K562 (cell line): ENCODE measurements around the gene DYNLT2. TPM values are rescaled to one million over a fixed set of nuclear protein-coding genes. Genes with fewer than 3 reads are reported as not detected.

Experiments
- ATAC-seq: fragments of 200-7000 bp; cut with Tn5 transposase; 3 replicates; pipeline ENCODE4 v1.9.1; 2020; ENCODE audit warnings: moderate library complexity
- BruUV-seq: library from RNA; stranded (reverse); fragments of 400-500 nt; replicated peaks from 2 replicates; lab custom pipeline; 2021; lab: Mats Ljungman, UMichigan
- CTCF ChIA-PET: fragments of 300-600 bp; formaldehyde crosslinking; extraction: SDS; loops from one replicate; lab custom pipeline; 2021; ENCODE audit warnings: low intra/inter-chr PET ratio; lab: Yijun Ruan, JAX
- POLR2A ChIA-PET: fragments of 300-600, 350-650 bp; sonication (Branson Sonifier 250); formaldehyde crosslinking; extraction: SDS; loops from one replicate; lab custom pipeline; 2021; ENCODE audit warnings: antibody characterized with exemption, inconsistent platforms; lab: Yijun Ruan, JAX
- DNase-seq, 4 experiments: peaks; one replicate each; pipeline versions ENCODE4 v3.0.0 to v3.0.0-alpha.2; 2011 to 2018; ENCODE audit warnings: low spot score in 3 of 4, mixed read lengths in 3 of 4; ENCODE audit errors: extremely low read depth in 1 of 4
- FAIRE-seq: peaks from 2 replicates; lab custom pipeline; 2011; peaks lifted over from hg19 to GRCh38; lab: Jason Lieb, UNC
- H2AFZ ChIP-seq: 2 replicates; pipeline ENCODE4 v1.6.0; 2011; ENCODE audit warnings: low read depth, low read length, control low read depth, inconsistent platforms
- H3K27ac ChIP-seq: fragments of 200-600 bp; 3 replicates; pipeline ENCODE4 v1.8.0; 2011; ENCODE audit warnings: low read depth, mild to moderate bottlenecking, control low read depth, inconsistent platforms, low read length, moderate library complexity, mixed read lengths; ENCODE audit errors: extremely low read depth
- H3K27me3 ChIP-seq, 2 experiments: fragments of 300-600 bp in 1 of 2; 2 replicates in 1 of 2; 3 replicates in 1 of 2; pipeline versions ENCODE4 v1.6.0 to v1.8.0; 2011; ENCODE audit warnings: inconsistent platforms in 2 of 2, low read length in 2 of 2, mild to moderate bottlenecking in 1 of 2, mixed read lengths in 1 of 2, moderate library complexity in 1 of 2; ENCODE audit not compliant: control insufficient read depth in 2 of 2, insufficient read depth in 2 of 2
- H3K36me3 ChIP-seq: fragments of 300-600 bp; 3 replicates; pipeline ENCODE4 v1.8.0; 2011; ENCODE audit warnings: mild to moderate bottlenecking, low read length, inconsistent platforms; ENCODE audit not compliant: control insufficient read depth, insufficient read depth
- H3K4me1 ChIP-seq, 2 experiments: fragments of 200-600 bp in 1 of 2; replicated peaks in 1 of 2; 2 replicates in 1 of 2; 3 replicates in 1 of 2; pipeline versions ENCODE4 v1.5.1 to v1.8.0; 2011; ENCODE audit warnings: inconsistent platforms in 2 of 2, low read length in 2 of 2, mild to moderate bottlenecking in 1 of 2, mixed read lengths in 1 of 2, moderate library complexity in 1 of 2; ENCODE audit not compliant: control insufficient read depth in 2 of 2, insufficient read depth in 2 of 2
- H3K4me2 ChIP-seq: 2 replicates; pipeline ENCODE4 v1.6.1; 2011; ENCODE audit warnings: low read length, control low read depth, inconsistent platforms, mixed read lengths; ENCODE audit not compliant: insufficient read depth
- H3K4me3 ChIP-seq: fragments of 200-600 bp; sonication (generic), shearing (Covaris generic); 2 replicates; pipeline ENCODE4 v1.5.1; 2016; ENCODE audit warnings: control low read depth, inconsistent platforms
- H3K79me2 ChIP-seq: fragments of 200-600 bp; 3 replicates; pipeline ENCODE4 v1.8.0; 2011; ENCODE audit warnings: low read length, inconsistent platforms; ENCODE audit not compliant: control insufficient read depth, insufficient read depth
- H3K9ac ChIP-seq, 2 experiments: 2 replicates each; pipeline versions ENCODE4 v1.6.0 to v1.6.1; 2011; ENCODE audit warnings: low read depth in 2 of 2, low read length in 2 of 2, control low read depth in 1 of 2, inconsistent platforms in 1 of 2, mild to moderate bottlenecking in 1 of 2, mixed read lengths in 1 of 2; ENCODE audit not compliant: insufficient read depth in 1 of 2
- H3K9me1 ChIP-seq: one replicate; pipeline ENCODE4 v1.6.0; 2011; ENCODE audit warnings: inconsistent platforms, mild to moderate bottlenecking, low read length, moderate library complexity; ENCODE audit not compliant: control insufficient read depth, insufficient read depth
- H3K9me3 ChIP-seq: replicated peaks from 2 replicates; pipeline ENCODE4 v1.5.1; 2011; ENCODE audit warnings: low read depth, low read length, inconsistent platforms; ENCODE audit not compliant: control insufficient read depth, insufficient read depth
- H4K20me1 ChIP-seq: replicated peaks from 2 replicates; pipeline ENCODE4 v1.6.1; 2011; ENCODE audit warnings: low read length, inconsistent platforms, mixed read lengths; ENCODE audit not compliant: control insufficient read depth, insufficient read depth
- ADNP ChIP-seq: fragments of 200-800 bp; sonication (Bioruptor generic); IDR thresholded peaks from 2 replicates; pipeline ENCODE4 v1.6.1; 2016; ENCODE audit warnings: missing genetic modification characterization, missing compliant biosample characterization
- ASH1L ChIP-seq: fragments of 450-650 bp; IDR thresholded peaks from 2 replicates; pipeline ENCODE4 v1.6.1; 2018; ENCODE audit warnings: borderline replicate concordance, mild to moderate bottlenecking, low read depth; ENCODE audit not compliant: partially characterized antibody
- CCAR2 ChIP-seq: fragments of 200-400 bp; formaldehyde crosslinking; IDR thresholded peaks from 2 replicates; pipeline ENCODE4 v1.6.1; 2017; ENCODE audit warnings: mild to moderate bottlenecking, low read depth, low read length
- CTBP1 ChIP-seq: fragments of 450-650 bp; IDR thresholded peaks from 2 replicates; pipeline ENCODE4 v1.6.1; 2016; ENCODE audit warnings: borderline replicate concordance
- FOXK2 ChIP-seq, 2 experiments: fragments of 450-650 bp; IDR thresholded peaks in 1 of 2; conservative IDR thresholded peaks in 1 of 2; 2 replicates each; pipeline ENCODE4 v1.6.1; 2016; ENCODE audit warnings: low read depth in 2 of 2, mild to moderate bottlenecking in 1 of 2
- FOXM1 ChIP-seq, 2 experiments: fragments of 450-650 bp in 1 of 2; sonication (generic) in 1 of 2; formaldehyde crosslinking in 1 of 2; IDR thresholded peaks; 2 replicates each; pipeline versions ENCODE4 v1.6.1 to v1.9.0; 2017 to 2022; ENCODE audit warnings: low read depth in 2 of 2, mild to moderate bottlenecking in 2 of 2, missing genetic modification reagents in 1 of 2, moderate library complexity in 1 of 2
- PML ChIP-seq: IDR thresholded peaks from 2 replicates; pipeline ENCODE4 v1.6.1; 2012; ENCODE audit warnings: low read length, inconsistent platforms
- RHOXF2B ChIP-seq: fragments of 250-450 bp; sonication (Bioruptor Pico); conservative IDR thresholded peaks from 2 replicates; pipeline ENCODE4 v1.5.1; 2021
- ZNF212 ChIP-seq: fragments of 450-650 bp; formaldehyde crosslinking; IDR thresholded peaks from 2 replicates; pipeline ENCODE4 v1.4.0; 2020; ENCODE audit warnings: mild to moderate bottlenecking
- ZZZ3 ChIP-seq: fragments of 450-650 bp; IDR thresholded peaks from 2 replicates; pipeline ENCODE4 v1.6.1; 2016; ENCODE audit warnings: antibody characterized with exemption, mild to moderate bottlenecking, moderate library complexity
- WGBS: fragments of 100-300 bp; shearing (Covaris generic); methylation state at CpG from one replicate; pipeline ENCODE4 v1.1.6; 2016; ENCODE audit warnings: low coverage, mixed read lengths; ENCODE audit not compliant: insufficient coverage; ENCODE audit errors: missing lambda C conversion rate; 5-methylcytosine and 5-hydroxymethylcytosine counted together
- in situ Hi-C: fragments of 300-500 bp; cut with MboI; formaldehyde crosslinking; loops from 4 replicates; pipeline ENCODE4 v1.15.0; 2018; ENCODE audit warnings: inconsistent platforms, mixed read lengths
- intact Hi-C: fragments of 100-400 bp; cut with micrococcal nuclease; formaldehyde crosslinking; loops from 2 replicates; pipeline ENCODE4 v1.14.2; 2022
- polyA plus RNA-seq, 8 experiments: library from polyadenylated mRNA; depleted of rRNA in 4 of 8; stranded (reverse) in 5 of 8; unstranded in 3 of 8; fragments of >200 nt; fragmentation: Nextera tagmentation in 2 of 8; fragmentation: Illumina TruSeq in 1 of 8; extraction: Ambion mirVana in 2 of 8; extraction: Trizol in 1 of 8; gene quantifications; 2 replicates each; pipeline versions ENCODE4 v1.2.1 to v1.2.3, GENCODE V29; 2011 to 2014; ENCODE audit warnings: inconsistent platforms in 1 of 8, missing spikeins in 1 of 8
- total RNA-seq, 7 experiments: library from RNA; depleted of rRNA in 6 of 7; stranded (reverse); fragments of >200 nt in 6 of 7; fragmentation: Illumina TruSeq in 2 of 7; extraction: Trizol in 2 of 7; gene quantifications; 2 replicates each; pipeline versions ENCODE4 v1.2.1 to v1.2.3, GENCODE V29; 2011 to 2021; ENCODE audit warnings: low replicate concordance in 1 of 7
- TF ChIP-seq, protein P1 (sequence below): fragments of 450-650 bp; IDR thresholded peaks from 2 replicates; pipeline ENCODE4 v1.6.1; 2017; ENCODE audit warnings: mild to moderate bottlenecking, moderate library complexity

Gene DYNLT2
- total and polyA plus RNA-seq, 9 of the 15 experiments (the other 6 are each of a cell fraction or from before 2014, with no cell fraction given) = 2.0 to 12.8 (median 6.3) TPM

DNA sequence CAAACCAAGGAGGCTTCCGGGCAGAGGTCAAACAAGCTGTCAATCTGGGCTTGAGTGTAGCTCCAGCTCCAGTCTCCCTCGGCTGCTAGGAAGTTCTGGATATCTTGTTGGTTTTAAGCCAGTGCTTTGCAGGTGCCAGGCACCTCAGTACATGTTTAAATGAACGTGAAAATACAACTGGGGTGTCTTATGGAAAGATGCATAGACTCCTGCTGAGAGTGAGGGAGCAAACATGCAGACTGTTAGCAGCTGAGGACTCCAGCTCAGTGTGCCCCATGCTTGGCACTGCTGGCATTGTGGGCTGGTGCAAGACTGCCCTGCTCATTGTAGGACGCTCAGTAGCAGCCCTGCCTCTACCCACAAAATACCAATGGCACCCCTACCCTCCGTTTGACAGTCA, 28.5 kb upstream of the DYNLT2 start:
- no peak overlapping the region for H3K9ac ChIP-seq
- ChIA-PET POLR2A (interaction anchor here (0.9 to 1.0 kb wide), 2 partner anchors 14 to 28 kb away, joined by 4 read pairs; no protein-coding TSS in a partner anchor), CTCF (no interaction called here)
- TF ChIP-seq CTBP1 (no peak), ZNF212 (CRISPR knock-in tag) (no peak), FOXM1 (IDR thresholded peaks at IDR 0.05; ENCODE audit: low read depth) (no peak), FOXM1 (CRISPR knock-in tag; IDR thresholded peaks at IDR 0.05; ENCODE audit: low read depth) (no peak), CCAR2 (no peak), RHOXF2B (CRISPR knock-in tag) (no peak), FOXK2 (conservative IDR thresholded peaks at IDR 0.05 in 1 of 2, IDR thresholded peaks at IDR 0.05 in 1 of 2; ENCODE audit: low read depth in 2 of 2) (no peak), ZZZ3 (no peak), ASH1L (no peak), PML (no peak), ADNP (tag) (no peak)
- TF ChIP-seq, protein P1, sequence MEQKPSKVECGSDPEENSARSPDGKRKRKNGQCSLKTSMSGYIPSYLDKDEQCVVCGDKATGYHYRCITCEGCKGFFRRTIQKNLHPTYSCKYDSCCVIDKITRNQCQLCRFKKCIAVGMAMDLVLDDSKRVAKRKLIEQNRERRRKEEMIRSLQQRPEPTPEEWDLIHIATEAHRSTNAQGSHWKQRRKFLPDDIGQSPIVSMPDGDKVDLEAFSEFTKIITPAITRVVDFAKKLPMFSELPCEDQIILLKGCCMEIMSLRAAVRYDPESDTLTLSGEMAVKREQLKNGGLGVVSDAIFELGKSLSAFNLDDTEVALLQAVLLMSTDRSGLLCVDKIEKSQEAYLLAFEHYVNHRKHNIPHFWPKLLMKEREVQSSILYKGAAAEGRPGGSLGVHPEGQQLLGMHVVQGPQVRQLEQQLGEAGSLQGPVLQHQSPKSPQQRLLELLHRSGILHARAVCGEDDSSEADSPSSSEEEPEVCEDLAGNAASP = no peak
- H3K79me2 ChIP-seq = no peaks in the 10 kb centered on the region
- 33% methylated on average over 5 of the region's 5 CpGs for WGBS
- H3K36me3 ChIP-seq = peaks cover 20% of the 10 kb centered on the region; the same call in 2 of the 3 replicates
- H3K9me1 ChIP-seq = no peaks in the 10 kb centered on the region
- H4K20me1 ChIP-seq = no peaks in the 10 kb centered on the region
- no TSS peak for BruUV-seq
- no peak overlapping the region for H2AFZ ChIP-seq
- peaks cover 0 to 6% of the 10 kb centered on the region in 2 experiments; a peak in 1 of 5 replicates for H3K4me1 ChIP-seq
- no peak overlapping the region for H3K27ac ChIP-seq
- ATAC-seq (no peak), DNase-seq (no peak), FAIRE-seq (no peak)
- intact Hi-C loops (no loop called here), in situ Hi-C loops (no loop called here)
- H3K9me3 ChIP-seq = no peaks in the 10 kb centered on the region
- no peak overlapping the region for H3K4me3 ChIP-seq
- H3K27me3 ChIP-seq = peaks cover 0 to 2% of the 10 kb centered on the region in 2 experiments; a peak in 1 of 5 replicates
- no peak overlapping the region for H3K4me2 ChIP-seq
